AG04449 (cell line): ENCODE results near the gene NUP133.
A peak's percentile ranks its signal among the peaks of the same experiment; 100 is the strongest.

ENCODE experiments used
- CTCF ChIA-PET: fragments of 350-600 bp; formaldehyde crosslinking; extraction: SDS; loops from one replicate; lab custom pipeline; 2021; ENCODE audit warnings: antibody characterized with exemption; lab: Yijun Ruan, JAX
- POLR2A ChIA-PET: fragments of 400-600, 350-600 bp; formaldehyde crosslinking; extraction: SDS; loops from one replicate; lab custom pipeline; 2020; ENCODE audit warnings: antibody characterized with exemption, inconsistent platforms; lab: Yijun Ruan, JAX
- DNase-seq: peaks from one replicate; pipeline ENCODE4 v3.0.0-alpha.2; 2010; ENCODE audit warnings: low read depth, low spot score
- H3K4me3 ChIP-seq: 2 replicates; pipeline ENCODE4 v1.5.1; 2011; ENCODE audit warnings: low read depth, mild to moderate bottlenecking, control low read depth, low read length
- CTCF ChIP-seq: IDR thresholded peaks from one replicate; pipeline ENCODE4 v1.5.1; 2011; ENCODE audit warnings: mild to moderate bottlenecking, moderate library complexity, low read length, control low read depth, inconsistent platforms; ENCODE audit not compliant: insufficient read depth; ENCODE audit errors: missing control alignments

The NUP133 gene

DNA sequence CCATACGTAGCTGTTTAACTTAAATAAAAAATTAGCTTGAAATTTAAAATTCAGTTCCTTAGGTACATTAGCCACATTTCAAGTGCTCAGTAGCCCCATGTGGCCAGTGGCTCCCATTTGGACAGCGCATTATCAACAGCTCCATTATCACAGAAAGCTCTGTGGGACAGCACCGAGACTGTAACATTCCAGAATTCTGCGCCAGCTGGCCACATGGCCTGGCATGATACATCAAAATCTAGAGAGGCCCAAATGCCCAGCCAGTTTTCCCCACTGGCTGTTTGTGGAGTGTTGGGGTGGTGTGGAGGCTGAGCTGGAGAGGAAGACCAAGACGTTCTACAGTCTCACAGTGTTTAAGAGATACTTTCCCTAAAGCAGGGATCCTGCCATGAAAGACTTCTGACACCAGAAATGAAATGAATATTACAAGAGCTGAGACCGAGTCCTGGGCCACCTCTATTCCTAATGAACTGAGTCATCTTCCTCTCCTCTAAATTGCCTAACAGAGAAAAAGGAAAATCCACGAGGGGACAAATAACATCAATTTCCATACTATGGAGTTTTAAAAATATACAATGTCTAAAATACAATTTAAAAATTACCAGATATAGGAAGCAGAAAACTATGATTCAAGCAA, 47.0 kb downstream of the NUP133 start:
- no peak overlapping the region for H3K4me3 ChIP-seq
- ChIA-PET CTCF (interaction anchor here (0.9 to 3.9 kb wide), 3 partner anchors 9 to 203 kb away, joined by 4 to 13 read pairs (median 5); no protein-coding TSS in a partner anchor), POLR2A (no interaction called here)
- no peak for TF ChIP-seq CTCF
- no peak for DNase-seq

DNA sequence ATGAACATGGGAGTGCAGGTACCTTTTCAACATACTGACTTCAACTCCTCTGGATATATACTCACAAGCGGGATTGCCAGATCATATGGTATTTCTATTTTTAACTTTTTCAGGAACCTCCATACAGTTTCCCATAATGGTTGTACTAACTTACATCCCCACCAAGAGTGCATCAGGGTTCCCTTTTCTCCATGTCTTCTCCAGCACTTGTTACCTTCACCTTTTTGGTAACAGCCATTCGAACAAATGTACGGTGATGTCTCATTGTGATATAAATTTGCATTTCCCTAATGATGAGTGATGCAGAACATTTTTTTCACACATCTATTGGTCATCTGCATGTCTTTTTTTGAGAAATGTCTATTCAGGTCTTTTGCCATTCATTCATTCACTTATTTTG, 48.3 kb downstream of the NUP133 start:
- CTCF ChIA-PET = interaction anchor here (0.8 to 3.9 kb wide), 3 partner anchors 8 to 202 kb away, joined by 3 to 13 read pairs (median 5); no protein-coding TSS in a partner anchor
- no peak for TF ChIP-seq CTCF
- no peak for DNase-seq
- POLR2A ChIA-PET = no interaction called here
- H3K4me3 ChIP-seq = no peak overlapping the region

DNA sequence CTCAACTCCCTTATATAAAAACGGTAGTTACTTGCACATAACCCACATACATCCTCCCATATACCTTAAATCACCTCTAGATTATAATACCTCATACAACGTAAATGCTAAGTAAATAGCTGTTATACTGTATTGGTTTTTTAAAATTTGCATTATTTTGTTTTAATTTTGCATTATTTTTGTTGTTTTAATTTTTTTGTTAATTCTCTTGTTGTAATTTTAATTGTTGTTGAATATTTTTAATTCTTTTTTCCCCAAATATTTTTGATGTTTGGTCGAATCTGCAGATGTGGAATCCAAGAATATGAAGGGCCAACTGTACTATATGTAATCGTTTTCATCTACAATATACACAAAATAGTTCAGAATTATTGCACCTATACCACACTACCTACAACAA, 50.7 kb downstream of the NUP133 start:
- no peak overlapping the region for H3K4me3 ChIP-seq
- POLR2A ChIA-PET = no interaction called here
- TF ChIP-seq CTCF = no peak
- CTCF ChIA-PET = interaction anchor here (1.2 to 8.1 kb wide), 3 partner anchors 13 to 201 kb away, joined by 3 to 93 read pairs (median 6); no protein-coding TSS in a partner anchor
- no peak for DNase-seq

GRCh38 chr1:229456016-229456415, 52.1 kb downstream of the NUP133 start:
- no peak for DNase-seq
- POLR2A ChIA-PET = no interaction called here
- CTCF ChIA-PET = interaction anchor here (1.5 to 8.1 kb wide), 3 partner anchors 11 to 199 kb away, joined by 3 to 93 read pairs (median 6); no protein-coding TSS in a partner anchor
- TF ChIP-seq CTCF = no peak
- H3K4me3 ChIP-seq = no peak overlapping the region

GRCh38 chr1:229454056-229454455, 54.1 kb downstream of the NUP133 start:
- TF ChIP-seq CTCF = no peak
- no peak for DNase-seq
- POLR2A ChIA-PET = no interaction called here
- H3K4me3 ChIP-seq = no peak overlapping the region
- CTCF ChIA-PET = interaction anchor here (8.1 kb wide), 1 partner anchor 197 kb away, joined by 93 read pairs; no protein-coding TSS in a partner anchor

GRCh38 chr1:229452956-229453801, 55.0 kb downstream of the NUP133 start:
- no peak for DNase-seq
- ChIA-PET POLR2A (no interaction called here), CTCF (interaction anchor here (1.1 to 8.1 kb wide), 10 partner anchors 8 to 789 kb away, joined by 3 to 93 read pairs (median 6); no protein-coding TSS in a partner anchor)
- TF ChIP-seq CTCF = peak; percentile 59
- no peak overlapping the region for H3K4me3 ChIP-seq
